ENCODE measurements around the gene C6orf163. TPM values are rescaled to one million over a fixed set of nuclear protein-coding genes. Genes with fewer than 3 reads are reported as not detected.

The C6orf163 gene
- total RNA-seq, 6 experiments from 2014 or later, result 0.14 to 0.43 (median 0.40) TPM

GRCh38 chr6:87342829-87343228, 1.8 kb upstream of the C6orf163 start:
- DNase-seq, result no peak
- Mint-ChIP-seq H3K36me3 (ENCODE audit: low read depth) (no peaks in the 10 kb centered on the region), H3K27ac (no peak overlapping the region), H3K27me3 (ENCODE audit: insufficient read depth) (no peaks in the 10 kb centered on the region), H3K4me1 (ENCODE audit: low read depth) (no peaks in the 10 kb centered on the region), H3K4me3 (no peak overlapping the region), H3K9me3 (no peaks in the 10 kb centered on the region)
- TF ChIP-seq CTCF (IDR thresholded peaks at IDR 0.05), result no peak

GRCh38 chr6:87346700-87347099, 2.1 kb downstream of the C6orf163 start:
- Mint-ChIP-seq H3K27me3 (ENCODE audit: insufficient read depth) (no peaks in the 10 kb centered on the region; the same call in 1 of the 2 replicates), H3K4me1 (ENCODE audit: low read depth) (no peaks in the 10 kb centered on the region), H3K9me3 (no peaks in the 10 kb centered on the region), H3K27ac (no peak overlapping the region), H3K36me3 (ENCODE audit: low read depth) (no peaks in the 10 kb centered on the region), H3K4me3 (no peak overlapping the region)
- TF ChIP-seq CTCF (IDR thresholded peaks at IDR 0.05), result no peak
- no peak for DNase-seq

- H3K27ac Mint-ChIP-seq, result no peak overlapping the region
- no peak overlapping the region for H3K4me3 Mint-ChIP-seq
- H3K36me3 Mint-ChIP-seq (ENCODE audit: low read depth), result no peaks in the 10 kb centered on the region
- H3K27me3 Mint-ChIP-seq (ENCODE audit: insufficient read depth), result no peaks in the 10 kb centered on the region; the same call in 1 of the 2 replicates
- no peaks in the 10 kb centered on the region for H3K9me3 Mint-ChIP-seq
- DNase-seq, result no peak
- H3K4me1 Mint-ChIP-seq (ENCODE audit: low read depth), result no peaks in the 10 kb centered on the region
- TF ChIP-seq CTCF (IDR thresholded peaks at IDR 0.05), result no peak
Measured at GRCh38 chr6:87349896-87350295, 5.3 kb downstream of the C6orf163 start.

GRCh38 chr6:87350516-87350915, 5.9 kb downstream of the C6orf163 start:
- H3K4me1 Mint-ChIP-seq (ENCODE audit: low read depth), result no peaks in the 10 kb centered on the region
- no peak overlapping the region for H3K4me3 Mint-ChIP-seq
- TF ChIP-seq CTCF (IDR thresholded peaks at IDR 0.05), result no peak
- H3K27me3 Mint-ChIP-seq (ENCODE audit: insufficient read depth), result no peaks in the 10 kb centered on the region; the same call in none of the 2 replicates
- no peaks in the 10 kb centered on the region for H3K9me3 Mint-ChIP-seq
- no peak overlapping the region for H3K27ac Mint-ChIP-seq
- DNase-seq, result no peak
- no peaks in the 10 kb centered on the region for H3K36me3 Mint-ChIP-seq (ENCODE audit: low read depth)

- no peaks in the 10 kb centered on the region for H3K4me1 Mint-ChIP-seq (ENCODE audit: low read depth)
- H3K27ac Mint-ChIP-seq, result no peak overlapping the region
- H3K4me3 Mint-ChIP-seq, result no peak overlapping the region
- TF ChIP-seq CTCF (IDR thresholded peaks at IDR 0.05), result no peak
- DNase-seq, result no peak
- no peaks in the 10 kb centered on the region for H3K9me3 Mint-ChIP-seq
- H3K27me3 Mint-ChIP-seq (ENCODE audit: insufficient read depth), result no peaks in the 10 kb centered on the region; the same call in none of the 2 replicates
- H3K36me3 Mint-ChIP-seq (ENCODE audit: low read depth), result no peaks in the 10 kb centered on the region
Measured at GRCh38 chr6:87351583-87351982, 7.0 kb downstream of the C6orf163 start.

- Mint-ChIP-seq H3K4me1 (ENCODE audit: low read depth) (peaks cover 5% of the 10 kb centered on the region; the same call in 1 of the 2 replicates), H3K36me3 (ENCODE audit: low read depth) (no peaks in the 10 kb centered on the region), H3K4me3 (no peak overlapping the region), H3K27me3 (ENCODE audit: insufficient read depth) (peaks cover 2% of the 10 kb centered on the region), H3K9me3 (no peaks in the 10 kb centered on the region), H3K27ac (no peak overlapping the region)
- DNase-seq, result no peak
- TF ChIP-seq CTCF (IDR thresholded peaks at IDR 0.05), result no peak
Measured at GRCh38 chr6:87356181-87356580, 11.6 kb downstream of the C6orf163 start.

All from HFFc6 (cell line).